ENCODE results near the gene SH3BP1.
A peak's percentile ranks its signal among the peaks of the same experiment; 100 is the strongest.
"Not testable (repeated sequence)": the region's sequence is repeated elsewhere in the genome, so short reads cannot be mapped to it uniquely, and the experiment has no call there.

Gene SH3BP1

DNA sequence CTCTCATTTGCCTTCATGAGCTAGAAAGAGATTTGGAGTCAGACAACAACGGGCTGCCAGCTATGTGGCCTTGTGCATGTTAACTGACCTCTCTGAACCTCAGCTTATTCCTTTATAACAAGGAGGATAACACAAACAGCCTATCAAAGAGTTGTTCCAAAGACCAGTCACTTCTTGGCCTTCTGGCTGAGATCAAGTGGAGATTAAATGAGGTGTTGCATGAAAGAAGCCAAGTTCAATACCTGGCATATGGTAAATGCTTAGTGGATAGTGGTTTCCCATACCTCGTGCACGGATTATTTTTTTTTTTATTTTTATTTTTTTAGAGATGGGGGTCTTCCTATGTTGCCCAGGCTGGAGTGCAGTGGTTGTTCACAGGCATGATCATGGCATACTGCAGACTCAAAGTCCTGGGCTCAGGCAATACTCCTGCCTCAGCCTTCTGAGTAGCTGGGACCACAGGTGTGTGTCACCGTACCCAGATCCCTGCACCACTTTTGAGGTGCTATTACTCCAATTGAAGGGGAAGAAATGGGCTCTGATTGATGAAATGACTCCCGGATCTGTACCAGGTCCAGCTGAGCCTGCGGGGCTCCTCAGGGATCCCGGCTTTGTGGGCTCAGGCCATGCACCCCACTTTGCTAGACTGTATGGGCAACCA, 40.9 kb downstream of the SH3BP1 start:
- Histone ChIP-seq H3K36me3 (ENCODE audit: control insufficient read depth in 2 of 2, insufficient read depth in 2 of 2, low read length in 2 of 2) (peaks cover 8 to 11% of the 10 kb centered on the region in 2 donors), H3K9ac (ENCODE audit: low read length in 2 of 2) (no peak overlapping the region), H3K27ac (ENCODE audit: low read length) (peak overlapping the region; percentile 18), H3K9me3 (ENCODE audit: control insufficient read depth in 2 of 2, low read length in 2 of 2) (no peaks in the 10 kb centered on the region), H3K27me3 (ENCODE audit: control insufficient read depth in 1 of 2, insufficient read depth in 2 of 2, low read length in 2 of 2) (no peaks in the 10 kb centered on the region), H3K4me3 (ENCODE audit: low read length in 2 of 2) (no peak overlapping the region), H3K4me1 (ENCODE audit: control insufficient read depth, insufficient read depth, low read length) (peaks cover 39% of the 10 kb centered on the region)

DNA sequence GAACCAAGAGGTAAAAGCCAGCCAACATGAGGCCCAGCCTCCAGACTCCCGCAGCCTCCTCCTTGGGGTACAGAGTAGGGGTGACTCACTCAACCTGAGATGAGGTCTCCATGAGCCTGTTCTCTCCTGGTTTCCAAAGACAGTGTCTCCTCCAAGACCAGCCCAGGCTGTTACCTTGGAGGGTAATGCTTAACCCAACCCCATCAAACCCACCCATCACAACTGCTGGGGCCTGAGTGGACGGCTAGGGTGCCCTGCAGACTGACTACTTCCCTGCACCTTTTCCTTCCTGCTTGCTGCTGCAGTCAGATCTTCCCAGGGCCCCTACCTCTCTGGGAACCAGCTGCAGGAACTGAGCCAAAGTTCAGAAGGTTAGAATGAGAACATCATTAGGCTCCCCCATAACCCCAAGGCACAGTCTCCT, 41.5 kb downstream of the SH3BP1 start:
- peaks cover 37% of the 10 kb centered on the region for H3K4me1 ChIP-seq (ENCODE audit: control insufficient read depth, insufficient read depth, low read length)
- H3K36me3 ChIP-seq (ENCODE audit: control insufficient read depth in 2 of 2, insufficient read depth in 2 of 2, low read length in 2 of 2), result peaks cover 8 to 11% of the 10 kb centered on the region in 2 donors
- no peak overlapping the region for H3K4me3 ChIP-seq (ENCODE audit: low read length in 2 of 2)
- H3K9me3 ChIP-seq (ENCODE audit: control insufficient read depth in 2 of 2, low read length in 2 of 2), result no peaks in the 10 kb centered on the region
- H3K27ac ChIP-seq (ENCODE audit: low read length), result peak overlapping the region; percentile 18
- no peak overlapping the region for H3K9ac ChIP-seq (ENCODE audit: low read length in 2 of 2)
- H3K27me3 ChIP-seq (ENCODE audit: control insufficient read depth in 1 of 2, insufficient read depth in 2 of 2, low read length in 2 of 2), result no peaks in the 10 kb centered on the region

DNA sequence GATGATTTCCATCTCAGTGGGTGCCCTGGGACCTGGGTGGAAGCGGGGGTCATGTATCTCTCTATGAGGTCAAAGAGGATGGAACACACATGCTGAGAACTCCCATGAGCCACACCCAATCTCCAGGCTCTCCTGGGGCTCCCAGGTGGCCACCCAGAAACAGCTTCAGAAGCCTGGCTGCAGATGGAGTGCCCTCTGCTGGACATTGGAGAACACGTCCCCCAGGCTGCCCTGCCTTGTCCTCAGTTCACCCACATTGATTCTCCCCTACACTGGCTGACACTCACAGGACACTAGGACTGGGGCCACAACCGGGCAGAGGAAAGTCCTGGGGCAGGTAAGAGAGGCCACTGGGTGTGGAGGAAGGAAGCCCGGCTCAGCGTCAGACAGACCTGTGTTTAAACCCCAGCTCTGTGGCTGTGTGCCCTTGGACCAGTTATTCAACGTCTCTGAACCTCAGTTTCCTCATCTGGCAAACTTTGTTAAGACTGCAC, 42.1 kb downstream of the SH3BP1 start:
- peaks cover 38% of the 10 kb centered on the region for H3K4me1 ChIP-seq (ENCODE audit: control insufficient read depth, insufficient read depth, low read length)

DNA sequence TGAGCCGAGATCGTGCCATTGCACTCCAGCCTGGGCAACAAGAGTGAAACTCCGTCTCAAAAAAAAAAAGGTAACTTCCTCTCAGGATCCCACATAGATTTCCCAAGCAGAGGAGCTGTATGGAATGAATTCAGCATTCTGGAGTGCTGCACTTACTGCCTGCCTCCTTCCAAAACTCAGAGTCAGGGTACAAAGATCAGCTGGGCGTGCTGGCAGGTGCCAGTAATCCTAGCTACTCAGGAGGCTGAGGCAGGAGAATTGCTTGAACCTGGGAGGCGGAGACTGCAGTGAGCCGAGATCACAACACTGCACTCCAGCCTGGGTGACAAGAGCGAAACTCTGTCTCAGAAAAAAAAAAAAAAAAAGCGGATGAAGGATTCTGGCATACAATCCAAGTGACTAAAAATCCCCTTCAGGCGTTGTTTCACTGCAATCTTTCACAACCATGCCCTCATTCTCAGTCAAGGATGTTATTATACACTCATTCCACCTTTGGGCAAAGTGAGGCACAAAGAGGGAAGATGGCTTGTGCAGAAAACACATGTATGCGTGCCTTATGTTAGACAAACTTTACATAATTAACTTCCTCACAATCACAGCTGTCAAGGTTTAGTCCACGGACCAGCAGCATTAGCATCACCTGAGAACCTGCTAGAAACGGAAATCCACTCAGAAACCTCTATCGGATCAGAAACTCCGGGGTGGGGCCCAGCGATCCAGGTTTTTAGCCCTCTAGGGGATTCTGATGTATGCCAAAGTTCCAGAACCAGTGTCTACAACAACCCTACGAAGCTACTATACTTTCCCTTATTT, 45.5 kb downstream of the SH3BP1 start:
- peaks cover 28% of the 10 kb centered on the region for H3K4me1 ChIP-seq (ENCODE audit: control insufficient read depth, insufficient read depth, low read length)
- H3K4me3 ChIP-seq (ENCODE audit: low read length in 2 of 2), result no peak overlapping the region
- H3K27me3 ChIP-seq (ENCODE audit: control insufficient read depth in 1 of 2, insufficient read depth in 2 of 2, low read length in 2 of 2), result no peaks in the 10 kb centered on the region
- H3K36me3 ChIP-seq (ENCODE audit: control insufficient read depth in 2 of 2, insufficient read depth in 2 of 2, low read length in 2 of 2), result peaks cover 14% of the 10 kb centered on the region in 2 donors
- no peak overlapping the region for H3K27ac ChIP-seq (ENCODE audit: low read length)
- H3K9me3 ChIP-seq (ENCODE audit: control insufficient read depth in 2 of 2, low read length in 2 of 2), result no peaks in the 10 kb centered on the region
- H3K9ac ChIP-seq (ENCODE audit: low read length in 2 of 2), result no peak overlapping the region

More for the DNA sequence above, 42.1 kb downstream of the SH3BP1 start:
- peak overlapping the region in 1 of 2 donors; percentile 5 for H3K9ac ChIP-seq (ENCODE audit: low read length in 2 of 2)
- H3K27ac ChIP-seq (ENCODE audit: low read length), result no peak overlapping the region
- H3K9me3 ChIP-seq (ENCODE audit: control insufficient read depth in 2 of 2, low read length in 2 of 2), result no peaks in the 10 kb centered on the region
- no peaks in the 10 kb centered on the region for H3K27me3 ChIP-seq (ENCODE audit: control insufficient read depth in 1 of 2, insufficient read depth in 2 of 2, low read length in 2 of 2)
- H3K4me3 ChIP-seq (ENCODE audit: low read length in 2 of 2), result no peak overlapping the region
- H3K36me3 ChIP-seq (ENCODE audit: control insufficient read depth in 2 of 2, insufficient read depth in 2 of 2, low read length in 2 of 2), result peaks cover 8 to 11% of the 10 kb centered on the region in 2 donors

DNA sequence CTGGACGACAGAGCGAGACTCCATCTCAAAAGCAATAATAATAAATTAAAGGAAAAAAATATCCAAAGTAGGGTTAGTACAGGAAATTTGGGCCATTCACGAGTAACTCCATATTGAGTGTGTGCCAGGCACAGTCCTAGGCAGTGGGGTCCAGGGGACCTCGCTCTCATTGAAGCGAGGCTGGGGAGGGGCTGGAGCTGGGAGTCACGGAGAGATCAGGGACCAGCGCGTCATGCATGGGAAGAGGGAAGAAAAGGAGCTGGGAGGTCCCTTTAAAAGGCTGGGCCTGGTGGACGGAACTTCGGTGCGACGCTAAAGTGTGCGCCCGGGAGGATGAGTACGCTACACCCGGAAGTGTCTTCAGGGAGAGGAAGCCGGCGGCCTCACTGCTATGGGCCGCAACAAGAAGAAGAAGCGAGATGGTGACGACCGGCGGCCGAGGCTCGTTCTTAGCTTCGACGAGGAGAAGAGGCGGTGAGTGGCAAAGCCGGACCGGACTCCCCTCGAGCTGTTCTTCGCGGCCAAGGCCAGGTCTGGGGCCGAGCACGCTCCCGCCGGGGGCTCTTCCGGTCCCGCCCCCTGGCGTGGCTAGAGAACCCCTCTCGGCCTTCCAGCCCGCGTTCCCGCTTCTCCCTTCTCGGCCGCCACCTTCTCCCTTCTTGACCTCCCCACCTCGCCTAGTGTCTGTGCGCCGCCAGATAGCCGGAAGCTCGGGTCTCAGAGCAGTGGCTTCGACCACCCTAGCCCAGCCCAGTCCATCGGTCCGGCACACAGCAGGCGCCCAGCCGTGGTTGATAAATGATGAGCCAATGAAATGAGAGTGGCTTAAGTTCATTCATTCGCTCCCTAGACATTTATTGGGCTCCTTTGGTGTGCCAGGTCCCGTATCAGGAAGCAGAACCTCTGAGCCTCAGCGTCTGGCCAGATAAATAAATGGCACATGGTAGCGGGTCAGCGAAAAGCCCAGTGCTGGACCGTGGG, 46.8 kb downstream of the SH3BP1 start, which contains the start of gene NOL12:
Gene NOL12 (plus strand): TSS at position 342 of the 981 bp plus-strand sequence. CDS start 50 bp downstream, at position 392.
- H3K4me3 ChIP-seq (ENCODE audit: low read length in 2 of 2), result peak within 1 kb of the TSS; percentile 97
- peak within 1 kb of the TSS; percentile 91 to 92 for H3K9ac ChIP-seq (ENCODE audit: low read length in 2 of 2)
- peaks cover 18 to 20% of the 10 kb centered on the region in 2 donors for H3K36me3 ChIP-seq (ENCODE audit: control insufficient read depth in 2 of 2, insufficient read depth in 2 of 2, low read length in 2 of 2)
- H3K27ac ChIP-seq (ENCODE audit: low read length), result peak within 1 kb of the TSS; percentile 80
- no peaks in the 10 kb centered on the region for H3K27me3 ChIP-seq (ENCODE audit: control insufficient read depth in 1 of 2, insufficient read depth in 2 of 2, low read length in 2 of 2)
- no peaks in the 10 kb centered on the region for H3K9me3 ChIP-seq (ENCODE audit: control insufficient read depth in 2 of 2, low read length in 2 of 2)
- peaks cover 20% of the 10 kb centered on the region for H3K4me1 ChIP-seq (ENCODE audit: control insufficient read depth, insufficient read depth, low read length)

DNA sequence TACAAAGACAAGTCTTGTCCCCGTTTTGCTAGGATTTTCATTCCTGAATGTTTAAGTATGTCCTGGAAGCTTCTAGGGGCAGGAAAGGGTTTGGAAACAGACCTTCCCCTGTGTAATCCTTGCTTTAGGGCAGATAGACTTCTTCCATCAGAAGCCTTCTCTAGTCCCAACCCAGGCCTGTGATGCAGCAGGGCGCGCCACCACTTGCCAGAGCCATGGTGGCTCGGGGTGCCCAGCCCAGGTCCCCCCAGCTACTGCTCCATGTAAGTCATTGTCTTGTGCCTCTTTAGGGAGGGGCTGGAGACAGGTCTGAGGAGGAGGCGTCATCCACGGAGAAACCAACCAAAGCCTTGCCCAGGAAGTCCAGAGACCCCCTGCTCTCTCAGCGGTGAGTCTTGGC, 50.9 kb downstream of the SH3BP1 start:
- H3K4me3 ChIP-seq (ENCODE audit: low read length in 2 of 2), result no peak overlapping the region
- no peaks in the 10 kb centered on the region for H3K27me3 ChIP-seq (ENCODE audit: control insufficient read depth in 1 of 2, insufficient read depth in 2 of 2, low read length in 2 of 2)
- H3K9ac ChIP-seq (ENCODE audit: low read length in 2 of 2), result no peak overlapping the region
- H3K4me1 ChIP-seq (ENCODE audit: control insufficient read depth, insufficient read depth, low read length), result peaks cover 14% of the 10 kb centered on the region
- H3K36me3 ChIP-seq (ENCODE audit: control insufficient read depth in 2 of 2, insufficient read depth in 2 of 2, low read length in 2 of 2), result peaks cover 35 to 37% of the 10 kb centered on the region in 2 donors
- no peaks in the 10 kb centered on the region for H3K9me3 ChIP-seq (ENCODE audit: control insufficient read depth in 2 of 2, low read length in 2 of 2)
- H3K27ac ChIP-seq (ENCODE audit: low read length), result no peak overlapping the region

DNA sequence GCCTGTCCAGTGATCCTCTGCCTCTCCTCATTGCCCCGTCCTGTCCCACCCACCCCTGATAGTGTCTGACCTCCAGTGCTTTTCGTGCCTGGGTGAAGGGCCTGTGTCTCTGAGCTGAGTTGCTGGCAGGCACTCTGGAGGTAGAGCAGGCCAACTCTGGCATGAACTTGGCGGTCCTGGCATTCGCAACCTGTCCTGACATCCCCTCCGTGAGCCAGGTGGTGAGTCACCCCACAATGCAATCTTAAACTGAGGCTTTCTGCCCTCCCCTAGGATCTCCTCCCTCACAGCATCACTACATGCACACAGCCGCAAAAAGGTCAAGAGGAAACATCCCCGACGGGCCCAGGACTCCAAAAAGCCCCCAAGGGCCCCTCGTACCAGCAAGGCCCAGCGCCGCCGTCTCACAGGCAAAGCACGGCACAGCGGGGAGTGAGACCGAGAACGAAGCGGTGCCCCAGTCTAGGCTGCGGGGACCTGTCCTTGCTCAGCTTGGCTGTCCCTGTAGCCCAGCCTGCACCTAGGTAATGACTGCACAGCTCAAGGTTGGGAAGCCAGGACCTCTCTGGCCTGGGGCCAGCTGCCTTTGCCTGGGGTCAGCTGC, 51.5 kb downstream of the SH3BP1 start:
- Histone ChIP-seq H3K4me1 (ENCODE audit: control insufficient read depth, insufficient read depth, low read length) (peaks cover 17% of the 10 kb centered on the region), H3K27me3 (ENCODE audit: control insufficient read depth in 1 of 2, insufficient read depth in 2 of 2, low read length in 2 of 2) (no peaks in the 10 kb centered on the region), H3K9ac (ENCODE audit: low read length in 2 of 2) (no peak overlapping the region), H3K36me3 (ENCODE audit: control insufficient read depth in 2 of 2, insufficient read depth in 2 of 2, low read length in 2 of 2) (peaks cover 35 to 37% of the 10 kb centered on the region in 2 donors), H3K27ac (ENCODE audit: low read length) (no peak overlapping the region), H3K4me3 (ENCODE audit: low read length in 2 of 2) (no peak overlapping the region), H3K9me3 (ENCODE audit: control insufficient read depth in 2 of 2, low read length in 2 of 2) (no peaks in the 10 kb centered on the region)

DNA sequence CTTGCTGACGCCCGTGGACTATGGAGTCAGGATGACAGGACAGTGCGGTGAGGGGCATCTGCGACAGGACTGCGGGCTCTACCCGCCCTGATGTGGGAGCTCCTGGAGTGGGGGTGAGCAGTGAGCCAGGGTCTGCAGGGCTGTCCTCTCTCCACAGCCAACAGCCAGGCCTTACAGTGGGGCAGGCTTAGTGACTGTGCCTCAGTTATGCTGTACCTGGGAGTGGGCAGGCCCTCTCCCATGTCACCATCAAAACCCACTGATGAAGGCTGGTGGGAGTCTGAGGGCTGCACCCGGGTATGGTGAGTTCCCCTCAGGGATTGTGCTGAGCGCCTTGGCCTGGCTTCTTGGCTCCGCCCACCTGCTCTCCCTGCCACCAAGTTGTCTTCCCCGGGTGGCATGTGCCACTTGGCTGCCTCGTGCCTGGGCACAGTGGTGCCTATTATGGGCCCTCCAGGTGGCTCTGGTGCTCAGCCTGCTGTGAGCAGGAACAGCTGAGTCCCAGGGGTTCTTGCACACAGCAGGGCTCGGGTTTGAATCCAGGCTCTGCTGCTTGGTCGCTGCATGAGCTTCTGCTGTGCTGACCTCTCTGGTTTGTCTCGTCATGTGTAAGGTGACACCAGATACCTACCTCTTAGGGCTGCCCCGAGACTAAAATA, 53.3 kb downstream of the SH3BP1 start:
- Histone ChIP-seq H3K27ac (ENCODE audit: low read length) (no peak overlapping the region), H3K36me3 (ENCODE audit: control insufficient read depth in 2 of 2, insufficient read depth in 2 of 2, low read length in 2 of 2) (peaks cover 35 to 37% of the 10 kb centered on the region in 2 donors), H3K9ac (ENCODE audit: low read length in 2 of 2) (no peak overlapping the region), H3K4me1 (ENCODE audit: control insufficient read depth, insufficient read depth, low read length) (peaks cover 13% of the 10 kb centered on the region), H3K4me3 (ENCODE audit: low read length in 2 of 2) (no peak overlapping the region), H3K27me3 (ENCODE audit: control insufficient read depth in 1 of 2, insufficient read depth in 2 of 2, low read length in 2 of 2) (no peaks in the 10 kb centered on the region), H3K9me3 (ENCODE audit: control insufficient read depth in 2 of 2, low read length in 2 of 2) (no peaks in the 10 kb centered on the region)

DNA sequence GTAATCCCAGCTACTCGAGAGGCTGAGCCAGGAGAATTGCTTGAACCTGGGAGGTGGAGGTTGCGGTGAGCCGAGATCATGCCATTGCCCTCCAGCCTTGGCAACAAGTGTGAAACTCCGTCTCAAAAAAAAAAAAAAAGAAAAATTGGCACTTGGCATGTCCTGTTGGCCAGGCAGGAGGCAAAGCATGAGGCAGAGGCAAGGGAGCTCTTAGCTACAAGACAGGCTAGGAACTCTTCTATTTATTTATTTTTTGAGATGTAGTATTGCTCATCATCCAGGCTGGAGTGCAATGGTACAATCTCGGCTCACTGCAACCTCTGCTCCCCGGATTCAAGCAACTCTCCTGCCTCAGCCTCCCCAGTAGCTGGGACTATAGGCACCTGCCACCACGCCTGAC, 54.7 kb downstream of the SH3BP1 start:
- H3K9ac ChIP-seq (ENCODE audit: low read length in 2 of 2); H3K9me3 ChIP-seq (ENCODE audit: control insufficient read depth in 2 of 2, low read length in 2 of 2); H3K27me3 ChIP-seq (ENCODE audit: control insufficient read depth in 1 of 2, insufficient read depth in 2 of 2, low read length in 2 of 2); H3K27ac ChIP-seq (ENCODE audit: low read length); H3K4me3 ChIP-seq (ENCODE audit: low read length in 2 of 2): not testable (repeated sequence)
- H3K4me1 ChIP-seq (ENCODE audit: control insufficient read depth, insufficient read depth, low read length), result peaks cover 13% of the 10 kb centered on the region
- peaks cover 25 to 27% of the 10 kb centered on the region in 2 donors for H3K36me3 ChIP-seq (ENCODE audit: control insufficient read depth in 2 of 2, insufficient read depth in 2 of 2, low read length in 2 of 2)
